Hepatic stellate cell (primary cell): ENCODE results near the gene CSF3.

Experiments used
- DNase-seq: peaks from one replicate; pipeline ENCODE4 v3.0.0; 2011; ENCODE audit warnings: low spot score

The CSF3 gene

DNA sequence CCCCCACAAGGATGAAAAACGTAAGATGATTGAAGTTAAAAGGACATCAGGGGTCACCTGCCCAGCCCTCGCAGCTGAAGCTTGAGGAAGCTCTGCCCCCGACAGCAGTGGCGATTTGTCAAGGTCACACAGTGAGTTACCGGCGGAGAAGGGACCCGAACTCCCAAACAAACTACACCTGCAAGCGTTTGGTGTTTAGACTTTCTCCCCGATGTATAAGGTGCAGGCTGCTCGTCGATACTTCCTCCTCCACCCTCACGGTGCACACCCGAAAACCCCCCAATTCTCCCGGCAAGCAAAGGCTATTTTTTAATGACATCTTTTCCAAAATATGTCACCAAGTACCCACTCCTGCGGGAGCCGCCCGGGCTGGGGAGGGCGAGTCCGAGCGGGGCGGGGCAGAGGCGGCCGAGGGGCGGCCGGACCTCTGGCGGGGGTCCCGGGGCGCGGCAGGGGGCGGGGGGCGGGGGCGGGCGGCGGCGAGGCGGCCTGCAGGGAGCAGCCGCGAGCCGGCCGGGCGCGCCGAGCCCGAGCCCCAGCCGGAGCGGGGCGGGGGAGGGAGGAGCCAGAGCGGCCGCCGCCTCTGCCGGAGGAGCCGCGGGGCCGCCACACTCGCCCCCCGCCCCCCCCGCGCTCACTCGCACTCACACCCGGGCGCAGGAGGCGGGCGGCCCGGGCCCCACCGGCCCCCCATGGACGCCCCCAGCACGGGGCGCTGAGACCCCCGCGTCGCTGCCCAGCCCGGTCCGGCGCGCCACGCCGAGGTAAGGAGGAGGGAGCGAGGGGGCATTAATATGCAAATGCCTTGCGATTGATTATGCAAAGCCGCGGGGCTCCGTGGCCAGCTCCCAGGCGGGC, 47.3 kb downstream of the CSF3 start, which contains the start of gene THRA:
Gene THRA (plus strand): TSS at position 637 of the 858 bp plus-strand sequence. CDS start 11,524 bp downstream, outside the sequence.
- peak; percentile 70 for DNase-seq

DNA sequence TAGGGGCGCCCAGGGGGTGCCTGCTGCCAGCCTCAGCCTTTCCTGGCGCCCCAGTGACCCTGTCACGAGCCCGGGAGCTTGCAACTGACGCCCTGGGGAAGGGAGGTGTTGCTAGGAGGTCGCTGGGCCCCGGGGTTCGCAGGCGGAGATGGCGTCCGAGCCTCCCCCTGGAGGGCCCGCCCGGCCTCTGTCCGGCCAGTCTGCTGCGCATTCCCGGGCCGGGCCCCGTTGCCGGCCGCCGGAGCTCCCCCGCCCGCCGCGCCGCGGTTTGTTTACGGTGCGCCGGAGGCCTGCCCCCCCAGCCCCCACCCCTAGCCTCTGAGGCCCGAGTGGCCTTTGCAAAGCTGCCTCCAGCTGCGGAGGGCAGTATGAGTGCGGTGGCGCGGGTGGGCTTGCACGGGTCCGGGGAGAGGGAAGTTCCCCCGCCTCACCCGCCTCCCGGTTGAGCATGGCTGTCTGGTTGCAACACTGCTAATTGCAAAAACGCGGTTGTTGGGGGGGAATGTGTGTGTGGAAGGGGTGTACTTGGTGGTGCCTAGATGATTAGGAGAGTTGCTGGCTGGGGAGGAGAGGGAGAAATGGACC, 48.0 kb downstream of the CSF3 start:
- DNase-seq = no peak

DNA sequence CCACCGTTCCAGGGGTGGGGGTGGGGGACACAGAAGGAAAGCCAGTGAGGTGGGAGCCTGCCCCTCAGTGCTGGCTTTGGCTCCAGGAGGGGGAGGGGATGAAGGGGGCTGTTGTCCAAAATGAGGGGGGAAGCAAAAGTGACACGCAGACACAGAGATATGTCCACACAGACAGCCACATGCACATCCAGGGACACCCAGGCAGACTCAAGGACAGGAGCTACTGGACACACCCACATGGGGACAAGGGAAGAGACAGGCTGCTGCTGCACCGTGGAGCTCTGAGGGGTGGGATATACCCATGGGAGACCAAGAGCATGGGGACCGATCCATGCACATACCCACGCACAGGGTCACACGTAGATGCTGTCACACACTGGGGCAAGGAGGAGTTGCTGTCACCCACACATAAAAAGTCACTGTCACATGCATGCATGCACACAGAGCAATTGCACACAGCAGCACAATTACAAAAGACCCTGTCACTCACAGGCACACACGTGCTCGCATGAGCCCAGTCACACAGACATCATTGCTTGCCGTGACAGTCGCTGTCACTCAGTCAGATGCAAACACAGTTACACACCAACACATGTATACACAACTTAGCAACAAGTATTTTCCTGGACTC, 48.8 kb downstream of the CSF3 start:
- no peak for DNase-seq

- no peak for DNase-seq
These were observed 49.9 kb downstream of the CSF3 start for GRCh38 chr17:40064971-40065768.

GRCh38 chr17:40065769-40066510, 50.7 kb downstream of the CSF3 start:
- no peak for DNase-seq
